T-helper 1 cell treated with Interleukin-12 subunit alpha and Interleukin-12 subunit beta and Interleukin-4 antibody, amounts not matched to agents 30 μg/mL and 1 μg/mL, for 36 hours (primary cell): ENCODE data around the gene OTOS.

ENCODE experiments used
- H3K27ac Mint-ChIP-seq: one replicate; pipeline ENCODE4 v1.8.0; 2021; ENCODE audit warnings: mild to moderate bottlenecking, mixed read lengths
- H3K27me3 Mint-ChIP-seq: one replicate; pipeline ENCODE4 v1.8.0; 2021; ENCODE audit warnings: low read depth, mixed read lengths
- H3K36me3 Mint-ChIP-seq: one replicate; pipeline ENCODE4 v1.8.0; 2021; ENCODE audit warnings: low read depth, mixed read lengths
- H3K4me1 Mint-ChIP-seq: one replicate; pipeline ENCODE4 v1.8.0; 2021; ENCODE audit warnings: low read depth, mixed read lengths
- H3K4me3 Mint-ChIP-seq: one replicate; pipeline ENCODE4 v1.8.0; 2021; ENCODE audit warnings: mild to moderate bottlenecking, moderate library complexity, mixed read lengths
- H3K9me3 Mint-ChIP-seq: one replicate; pipeline ENCODE4 v1.8.0; 2021; ENCODE audit warnings: mixed read lengths

OTOS gene

GRCh38 chr2:240140511-240140910, at the start of gene OTOS:
Gene OTOS, minus strand, starts transcription at chr2:240140658. Its CDS starts 332 bp downstream, at chr2:240140326.
- Mint-ChIP-seq H3K27me3 (no peaks in the 10 kb centered on the region), H3K4me1 (peaks cover 6% of the 10 kb centered on the region), H3K27ac (no peak within 1 kb of the TSS)

GRCh38 chr2:240189686-240190085, 49.2 kb upstream of the OTOS start:
- no peaks in the 10 kb centered on the region for H3K4me1 Mint-ChIP-seq
- peaks cover 12% of the 10 kb centered on the region for H3K9me3 Mint-ChIP-seq
- H3K27me3 Mint-ChIP-seq = no peaks in the 10 kb centered on the region
- H3K27ac Mint-ChIP-seq = no peak overlapping the region
- H3K36me3 Mint-ChIP-seq = no peaks in the 10 kb centered on the region
- no peak overlapping the region for H3K4me3 Mint-ChIP-seq

More at GRCh38 chr2:240140511-240140910, at the start of gene OTOS:
- Mint-ChIP-seq H3K4me3 (no peak within 1 kb of the TSS), H3K9me3 (no peaks in the 10 kb centered on the region), H3K36me3 (no peaks in the 10 kb centered on the region)

DNA sequence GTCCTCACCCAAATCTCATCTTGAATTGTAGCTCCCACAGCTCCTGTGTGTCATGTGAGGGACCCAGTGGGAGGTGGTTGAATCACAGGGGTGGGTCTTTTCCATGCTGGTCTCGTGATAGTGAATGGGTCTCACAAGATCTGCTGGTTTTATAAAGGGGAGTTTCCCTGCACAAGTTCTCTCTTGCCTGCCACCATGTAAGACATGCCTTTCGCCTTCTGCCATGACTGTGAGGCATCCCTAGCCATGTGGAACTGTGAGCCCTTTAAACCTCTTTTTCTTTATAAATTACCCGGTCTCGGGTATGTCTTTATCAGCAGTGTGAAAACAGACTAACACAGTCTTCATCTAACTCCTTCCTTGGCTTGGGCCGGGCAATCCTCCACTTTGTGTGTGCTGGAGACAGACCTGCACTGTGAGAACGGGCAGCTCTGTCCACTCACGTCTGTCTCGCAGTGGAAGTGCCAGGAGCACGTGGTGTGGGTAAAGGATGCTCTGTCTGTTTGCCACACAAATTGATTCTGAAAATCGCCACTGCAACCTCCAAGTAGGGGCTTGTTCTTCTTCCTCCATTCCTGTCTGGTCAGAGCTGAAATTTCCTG, 47.6 kb upstream of the OTOS start:
- H3K27ac Mint-ChIP-seq = no peak overlapping the region
- H3K4me3 Mint-ChIP-seq = no peak overlapping the region
- H3K9me3 Mint-ChIP-seq = peaks cover 12% of the 10 kb centered on the region
- H3K36me3 Mint-ChIP-seq = no peaks in the 10 kb centered on the region
- no peaks in the 10 kb centered on the region for H3K4me1 Mint-ChIP-seq
- no peaks in the 10 kb centered on the region for H3K27me3 Mint-ChIP-seq

DNA sequence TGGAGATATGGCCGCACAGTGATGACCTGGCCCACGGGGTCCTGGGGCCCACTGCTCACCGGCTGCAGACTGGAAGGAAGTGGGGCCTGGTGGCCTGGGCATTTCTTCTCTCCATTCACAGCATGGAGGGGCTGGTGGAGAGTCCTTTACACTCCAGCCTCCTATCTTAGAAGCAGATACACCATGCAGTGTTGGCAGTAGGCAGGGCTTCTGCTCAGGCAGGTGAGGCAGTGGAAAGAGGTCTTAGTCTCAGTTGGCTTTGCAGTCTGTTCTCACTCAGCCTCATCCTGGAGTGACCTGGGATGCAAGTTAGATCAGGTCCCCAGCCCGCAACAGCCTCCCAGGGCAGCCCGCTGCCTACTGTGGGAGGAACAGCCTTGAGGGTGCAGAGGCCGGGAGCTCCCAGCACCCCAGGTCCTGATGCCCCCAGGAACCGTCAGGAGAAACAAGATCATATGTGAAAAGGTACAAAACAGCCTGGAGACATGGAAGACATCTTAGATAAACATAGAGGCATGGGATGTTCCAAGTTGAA, 45.8 kb upstream of the OTOS start:
- no peaks in the 10 kb centered on the region for H3K4me1 Mint-ChIP-seq
- H3K4me3 Mint-ChIP-seq = no peak overlapping the region
- peaks cover 2% of the 10 kb centered on the region for H3K27me3 Mint-ChIP-seq
- no peaks in the 10 kb centered on the region for H3K36me3 Mint-ChIP-seq
- no peak overlapping the region for H3K27ac Mint-ChIP-seq
- peaks cover 12% of the 10 kb centered on the region for H3K9me3 Mint-ChIP-seq

GRCh38 chr2:240184656-240185055, 44.2 kb upstream of the OTOS start:
- Mint-ChIP-seq H3K4me1 (no peaks in the 10 kb centered on the region), H3K36me3 (no peaks in the 10 kb centered on the region), H3K9me3 (peaks cover 12% of the 10 kb centered on the region), H3K4me3 (no peak overlapping the region), H3K27me3 (peaks cover 7% of the 10 kb centered on the region), H3K27ac (no peak overlapping the region)

DNA sequence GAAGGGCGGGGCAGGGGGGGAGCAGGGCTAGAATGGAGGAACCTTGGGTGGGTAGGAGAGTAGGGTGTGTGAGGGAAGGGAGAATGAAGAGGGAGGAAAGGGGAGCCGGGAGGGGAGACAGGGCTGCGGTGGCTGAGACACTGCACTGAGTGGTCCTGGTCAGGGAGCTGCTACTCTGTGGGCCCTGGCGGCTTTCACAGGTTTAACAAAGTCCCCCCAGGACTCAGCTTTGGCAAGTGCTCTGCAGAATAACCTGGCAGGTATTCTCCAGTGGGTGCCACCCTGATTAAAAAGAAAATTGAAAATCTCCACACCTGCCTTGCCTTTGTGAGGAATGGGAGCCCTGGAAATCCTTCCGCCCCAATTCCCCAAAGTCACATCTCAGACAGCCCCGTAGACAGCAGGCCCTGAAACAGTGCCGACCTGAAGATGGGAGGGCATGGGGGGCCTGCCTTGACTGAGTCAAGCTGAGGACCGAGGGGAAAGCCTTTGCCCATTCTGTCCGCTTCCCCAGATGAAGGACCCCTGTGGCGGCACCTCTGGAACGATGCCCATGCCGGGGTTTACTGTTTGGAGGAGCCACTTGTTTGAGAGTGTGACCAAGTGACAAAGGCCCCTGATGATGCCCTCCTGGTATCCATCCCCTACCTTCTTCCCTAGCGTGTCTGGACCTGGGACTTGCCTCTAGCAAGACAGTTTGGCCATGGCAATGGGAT, 43.6 kb upstream of the OTOS start:
- Mint-ChIP-seq H3K27ac (no peak overlapping the region), H3K4me3 (no peak overlapping the region), H3K27me3 (peaks cover 7% of the 10 kb centered on the region), H3K4me1 (no peaks in the 10 kb centered on the region), H3K9me3 (peaks cover 12% of the 10 kb centered on the region), H3K36me3 (no peaks in the 10 kb centered on the region)

DNA sequence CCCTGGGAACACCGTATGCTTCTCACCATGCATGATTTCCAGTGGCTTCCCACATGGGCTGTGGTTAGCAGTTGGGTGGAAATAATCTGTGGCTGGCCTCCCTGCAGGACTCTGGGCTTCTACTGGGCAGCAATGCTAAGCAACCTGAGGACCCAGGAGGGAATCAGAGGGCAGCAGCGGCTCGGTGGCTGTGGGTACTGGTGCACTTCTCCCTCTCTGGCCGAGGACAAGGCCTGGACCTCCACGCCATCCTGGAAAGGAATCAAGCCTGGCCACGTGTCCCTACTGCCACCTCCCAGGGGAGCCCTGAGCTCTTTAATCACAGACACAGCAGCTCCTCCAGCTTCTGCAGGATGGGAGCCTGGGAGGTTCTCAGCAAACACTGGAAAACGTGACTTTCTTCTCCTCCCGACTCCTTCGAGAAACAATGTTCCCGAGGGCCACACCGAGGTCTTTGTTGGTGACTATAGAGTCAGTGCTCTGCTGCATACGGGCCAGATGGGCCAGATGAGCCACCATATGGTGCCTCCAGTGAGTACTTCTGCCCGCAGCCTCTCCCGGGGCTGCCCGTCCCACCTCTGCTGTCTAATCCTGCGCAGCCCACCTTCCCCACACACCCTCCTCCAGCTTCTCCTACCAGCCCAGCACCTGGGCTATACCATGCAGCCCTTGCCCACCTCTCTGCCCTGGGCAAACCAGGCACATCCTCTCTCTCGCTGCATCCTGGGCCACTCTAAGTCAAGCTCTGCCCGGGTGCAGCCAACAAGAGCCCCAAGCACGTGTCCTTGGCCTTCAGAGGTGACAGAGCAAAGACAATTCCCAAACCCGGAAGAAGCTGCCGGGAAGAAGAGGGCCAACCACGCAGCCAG, 42.8 kb upstream of the OTOS start:
- Mint-ChIP-seq H3K9me3 (peaks cover 10% of the 10 kb centered on the region), H3K27me3 (peaks cover 9% of the 10 kb centered on the region), H3K27ac (no peak overlapping the region), H3K4me1 (no peaks in the 10 kb centered on the region), H3K36me3 (no peaks in the 10 kb centered on the region), H3K4me3 (no peak overlapping the region)

- no peaks in the 10 kb centered on the region for H3K4me1 Mint-ChIP-seq
- no peaks in the 10 kb centered on the region for H3K36me3 Mint-ChIP-seq
- peaks cover 3% of the 10 kb centered on the region for H3K9me3 Mint-ChIP-seq
- no peak overlapping the region for H3K4me3 Mint-ChIP-seq
- no peak overlapping the region for H3K27ac Mint-ChIP-seq
- peaks cover 15% of the 10 kb centered on the region for H3K27me3 Mint-ChIP-seq
Measured at GRCh38 chr2:240182476-240182875, 42.0 kb upstream of the OTOS start.

DNA sequence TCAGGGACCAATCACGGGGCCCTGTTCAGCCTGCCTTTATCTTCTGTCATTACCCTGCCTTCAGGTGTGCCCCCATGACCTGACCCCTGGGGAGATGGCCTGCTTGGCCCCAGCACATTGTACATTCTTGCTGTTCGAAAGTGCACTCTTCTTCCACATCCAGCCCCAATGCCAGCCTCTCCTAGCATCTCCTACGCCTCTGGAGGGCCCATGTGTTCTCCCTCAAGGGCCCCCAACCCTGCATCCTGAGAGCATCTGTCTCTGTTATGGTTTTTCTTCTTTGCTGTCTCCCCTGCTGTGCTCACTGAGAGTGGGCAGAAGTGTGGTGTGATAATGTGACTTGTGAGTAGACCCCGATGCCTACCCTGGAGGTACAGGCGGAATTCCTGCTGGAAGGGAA, 41.5 kb upstream of the OTOS start:
- Mint-ChIP-seq H3K27ac (no peak overlapping the region), H3K4me1 (no peaks in the 10 kb centered on the region), H3K9me3 (peaks cover 3% of the 10 kb centered on the region), H3K36me3 (no peaks in the 10 kb centered on the region), H3K27me3 (peaks cover 15% of the 10 kb centered on the region), H3K4me3 (no peak overlapping the region)

DNA sequence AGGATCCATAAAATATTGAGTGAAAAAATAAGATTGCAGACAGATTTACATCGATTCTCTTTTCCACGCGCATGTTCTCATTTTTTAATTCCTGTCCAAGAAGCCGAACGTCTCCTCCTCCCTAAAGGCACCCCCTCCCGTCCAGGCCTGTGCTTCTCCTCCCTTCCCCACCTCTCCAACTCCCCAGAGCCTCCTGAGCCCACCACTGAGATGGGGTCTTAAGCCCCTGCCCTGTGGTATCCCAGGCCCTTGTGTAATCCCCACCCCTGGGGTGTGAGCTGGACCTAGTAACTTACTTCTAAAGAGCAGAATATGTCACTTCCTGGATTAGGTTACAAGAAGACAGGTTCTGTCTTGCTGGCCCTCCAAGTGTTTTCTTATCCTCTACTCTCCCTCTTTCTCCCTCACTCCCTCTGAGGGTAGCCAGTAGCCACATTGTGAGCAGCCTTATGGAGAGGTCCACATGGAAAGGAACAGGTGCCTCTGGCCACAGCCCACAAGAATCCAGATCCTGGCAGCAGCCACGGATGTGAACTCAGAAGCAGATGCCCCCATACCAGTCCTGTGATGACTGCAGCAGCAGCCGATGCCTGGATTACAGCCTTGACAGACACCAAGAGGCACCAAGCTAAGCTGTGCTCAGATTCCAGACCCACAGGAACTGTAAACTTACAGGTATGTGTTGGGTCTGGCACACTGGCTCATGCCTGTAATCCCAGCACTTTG, 39.6 kb upstream of the OTOS start:
- Mint-ChIP-seq H3K27me3 (peaks cover 21% of the 10 kb centered on the region), H3K36me3 (no peaks in the 10 kb centered on the region), H3K9me3 (no peaks in the 10 kb centered on the region), H3K27ac (no peak overlapping the region), H3K4me3 (no peak overlapping the region), H3K4me1 (no peaks in the 10 kb centered on the region)

- Mint-ChIP-seq H3K27ac (no peak overlapping the region), H3K36me3 (no peaks in the 10 kb centered on the region), H3K4me1 (no peaks in the 10 kb centered on the region), H3K4me3 (no peak overlapping the region), H3K27me3 (peaks cover 24% of the 10 kb centered on the region), H3K9me3 (no peaks in the 10 kb centered on the region)
Measured at GRCh38 chr2:240179186-240179815, 38.8 kb upstream of the OTOS start.

- Mint-ChIP-seq H3K27me3 (peaks cover 24% of the 10 kb centered on the region), H3K27ac (no peak overlapping the region), H3K4me1 (no peaks in the 10 kb centered on the region), H3K9me3 (no peaks in the 10 kb centered on the region), H3K36me3 (no peaks in the 10 kb centered on the region), H3K4me3 (no peak overlapping the region)
Measured at GRCh38 chr2:240178564-240178963, 38.1 kb upstream of the OTOS start.

GRCh38 chr2:240174496-240174895, 34.0 kb upstream of the OTOS start:
- Mint-ChIP-seq H3K4me1 (no peaks in the 10 kb centered on the region), H3K27ac (no peak overlapping the region), H3K9me3 (no peaks in the 10 kb centered on the region), H3K36me3 (no peaks in the 10 kb centered on the region), H3K27me3 (peaks cover 17% of the 10 kb centered on the region), H3K4me3 (no peak overlapping the region)
